ENCODE results near the gene ARL4A.

Gene ARL4A

GRCh38 chr7:12727455-12728191, 40.2 kb downstream of the ARL4A start:
- DNase-seq = no peak

- DNase-seq = no peak
Observed at GRCh38 chr7:12728192-12728538, 40.7 kb downstream of the ARL4A start.

GRCh38 chr7:12729112-12729511, 41.7 kb downstream of the ARL4A start:
- DNase-seq = no peak

GRCh38 chr7:12730523-12730922, 43.1 kb downstream of the ARL4A start:
- DNase-seq = no peak

GRCh38 chr7:12731214-12731656, 43.8 kb downstream of the ARL4A start:
- no peak for DNase-seq

- no peak for DNase-seq
Observed at GRCh38 chr7:12731775-12732174, 44.3 kb downstream of the ARL4A start.

GRCh38 chr7:12732428-12732827, 45.0 kb downstream of the ARL4A start:
- DNase-seq = no peak

- no peak for DNase-seq
Observed at GRCh38 chr7:12735923-12736322, 48.5 kb downstream of the ARL4A start.

GRCh38 chr7:12737373-12737772, 49.9 kb downstream of the ARL4A start:
- no peak for DNase-seq

GRCh38 chr7:12737836-12738235, 50.4 kb downstream of the ARL4A start:
- DNase-seq = no peak

GRCh38 chr7:12738665-12739064, 51.2 kb downstream of the ARL4A start:
- DNase-seq = no peak

All from activated CD4-positive, alpha-beta T cell treated with anti-CD3 and anti-CD28 coated beads for 1 hour (primary cell).